Peyer's patch (tissue), 4 donors: ENCODE data around the gene LRRC41.
"Not testable (repeated sequence)": the region's sequence is repeated elsewhere in the genome, so short reads cannot be mapped to it uniquely, and the experiment has no call there.

ENCODE experiments used
- POLR2A ChIP-seq, 2 donors: fragments of 450-650 bp; IDR thresholded peaks; one replicate each; pipeline ENCODE4 v1.5.1; 2017; ENCODE audit warnings: antibody characterized with exemption in 2 of 2, mild to moderate bottlenecking in 2 of 2, moderate library complexity in 2 of 2
- TF ChIP-seq, protein P1 (sequence below), 6 experiments: fragments of 450-650 bp in 4 of 6; fragments of 200-600 bp in 2 of 6; sonication (generic) in 1 of 6; IDR thresholded peaks; one replicate each; pipeline ENCODE4 v1.5.1; 2017 to 2019; ENCODE audit warnings: antibody characterized with exemption in 6 of 6, mild to moderate bottlenecking in 3 of 6, moderate library complexity in 1 of 6

DNA sequence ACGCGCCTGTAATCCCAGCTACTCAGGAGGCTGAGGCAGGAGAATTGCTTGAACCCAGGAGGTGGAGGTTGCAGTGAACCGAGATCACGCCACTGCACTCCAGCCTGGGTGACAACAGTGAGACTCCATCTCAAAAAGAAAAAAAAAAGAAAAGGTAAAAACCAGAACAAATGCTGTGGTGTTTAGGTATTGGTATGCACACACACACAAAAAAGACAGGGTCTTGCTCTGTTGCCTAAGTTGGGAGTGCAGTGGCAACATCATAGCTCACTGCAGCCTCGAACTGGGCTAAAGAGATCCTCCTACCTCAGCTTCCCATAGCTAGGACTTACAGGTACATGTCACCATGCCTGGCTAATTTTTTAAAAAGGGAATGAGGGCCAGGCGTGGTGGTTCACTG is 15.9 kb upstream of the LRRC41 start:
- TF ChIP-seq, protein P1, sequence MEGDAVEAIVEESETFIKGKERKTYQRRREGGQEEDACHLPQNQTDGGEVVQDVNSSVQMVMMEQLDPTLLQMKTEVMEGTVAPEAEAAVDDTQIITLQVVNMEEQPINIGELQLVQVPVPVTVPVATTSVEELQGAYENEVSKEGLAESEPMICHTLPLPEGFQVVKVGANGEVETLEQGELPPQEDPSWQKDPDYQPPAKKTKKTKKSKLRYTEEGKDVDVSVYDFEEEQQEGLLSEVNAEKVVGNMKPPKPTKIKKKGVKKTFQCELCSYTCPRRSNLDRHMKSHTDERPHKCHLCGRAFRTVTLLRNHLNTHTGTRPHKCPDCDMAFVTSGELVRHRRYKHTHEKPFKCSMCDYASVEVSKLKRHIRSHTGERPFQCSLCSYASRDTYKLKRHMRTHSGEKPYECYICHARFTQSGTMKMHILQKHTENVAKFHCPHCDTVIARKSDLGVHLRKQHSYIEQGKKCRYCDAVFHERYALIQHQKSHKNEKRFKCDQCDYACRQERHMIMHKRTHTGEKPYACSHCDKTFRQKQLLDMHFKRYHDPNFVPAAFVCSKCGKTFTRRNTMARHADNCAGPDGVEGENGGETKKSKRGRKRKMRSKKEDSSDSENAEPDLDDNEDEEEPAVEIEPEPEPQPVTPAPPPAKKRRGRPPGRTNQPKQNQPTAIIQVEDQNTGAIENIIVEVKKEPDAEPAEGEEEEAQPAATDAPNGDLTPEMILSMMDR (IDR thresholded peaks at IDR 0.05): not testable (repeated sequence)
- not testable (repeated sequence) for TF ChIP-seq POLR2A (IDR thresholded peaks at IDR 0.05)
